IMR-90 (cell line): ENCODE results near the gene TRIM71. TPM values are rescaled to one million over a fixed set of nuclear protein-coding genes. Genes with fewer than 3 reads are reported as not detected.

ENCODE experiments used
- ATAC-seq: fragments of 200-7000 bp; cut with Tn5 transposase; 2 replicates; pipeline ENCODE4 v1.9.1; 2020; ENCODE audit warnings: low read depth, mild to moderate bottlenecking, moderate library complexity
- BruUV-seq: library from RNA; stranded (reverse); fragments of 400-500 nt; replicated peaks from 2 replicates; lab custom pipeline; 2021; lab: Mats Ljungman, UMichigan
- CTCF ChIA-PET: fragments of 300-600 bp; formaldehyde crosslinking; extraction: SDS; loops from one replicate; lab custom pipeline; 2021; ENCODE audit warnings: antibody characterized with exemption; lab: Yijun Ruan, JAX
- POLR2A ChIA-PET: fragments of 300-600 bp; sonication (Branson Sonifier 250); formaldehyde crosslinking; loops from one replicate; lab custom pipeline; 2022; ENCODE audit warnings: antibody characterized with exemption; ENCODE audit not compliant: unreplicated experiment; lab: Charles Lee
- DNase-seq: peaks from one replicate; pipeline ENCODE4 v3.0.0; 2013
- H2AFZ ChIP-seq: replicated peaks from 2 replicates; pipeline ENCODE3; 2013; ENCODE audit warnings: low read length, mild to moderate bottlenecking; ENCODE audit not compliant: poor library complexity
- H2AK5ac ChIP-seq: 2 replicates; pipeline ENCODE4 v1.6.1; 2013; ENCODE audit warnings: low read depth, low read length, inconsistent platforms
- H2AK9ac ChIP-seq: replicated peaks from 2 replicates; pipeline ENCODE3; 2013; ENCODE audit warnings: mild to moderate bottlenecking, low read depth, low read length, moderate library complexity; ENCODE audit not compliant: poor library complexity
- H2BK120ac ChIP-seq: 2 replicates; pipeline ENCODE4 v1.6.1; 2013; ENCODE audit warnings: low read depth, low read length, inconsistent platforms
- H2BK15ac ChIP-seq: 3 replicates; pipeline ENCODE4 v1.6.1; 2013; ENCODE audit warnings: low read depth, low read length, inconsistent platforms
- H2BK20ac ChIP-seq: 2 replicates; pipeline ENCODE4 v1.6.1; 2013; ENCODE audit warnings: low read depth, mild to moderate bottlenecking, inconsistent platforms, low read length, moderate library complexity
- H2BK5ac ChIP-seq: 2 replicates; pipeline ENCODE4 v1.6.1; 2013; ENCODE audit warnings: mild to moderate bottlenecking, low read depth, low read length, inconsistent platforms; ENCODE audit not compliant: poor library complexity, severe bottlenecking
- H3K14ac ChIP-seq: replicated peaks from 2 replicates; pipeline ENCODE4 v1.6.1; 2013; ENCODE audit warnings: low read depth, low read length, inconsistent platforms
- H3K18ac ChIP-seq: 2 replicates; pipeline ENCODE4 v1.6.1; 2013; ENCODE audit warnings: low read depth, low read length, control low read depth
- H3K23ac ChIP-seq: 2 replicates; pipeline ENCODE4 v1.6.1; 2013; ENCODE audit warnings: low read depth, low read length, inconsistent platforms
- H3K27ac ChIP-seq: 2 replicates; pipeline ENCODE4 v1.5.1; 2013; ENCODE audit warnings: mild to moderate bottlenecking, control low read depth, low read length; ENCODE audit not compliant: insufficient read depth
- H3K27me3 ChIP-seq: 2 replicates; pipeline ENCODE4 v1.6.1; 2013; ENCODE audit warnings: low read length; ENCODE audit not compliant: control insufficient read depth, insufficient read depth
- H3K36me3 ChIP-seq: 2 replicates; pipeline ENCODE4 v1.6.1; 2013; ENCODE audit warnings: low read length, mixed read lengths; ENCODE audit not compliant: control insufficient read depth, insufficient read depth
- H3K4ac ChIP-seq: 2 replicates; pipeline ENCODE4 v1.6.1; 2013; ENCODE audit warnings: low read depth, low read length, inconsistent platforms
- H3K4me1 ChIP-seq: 2 replicates; pipeline ENCODE4 v1.6.1; 2013; ENCODE audit warnings: low read length, mixed read lengths; ENCODE audit not compliant: control insufficient read depth, insufficient read depth
- H3K4me2 ChIP-seq: 2 replicates; pipeline ENCODE4 v1.6.1; 2013; ENCODE audit warnings: low read depth, mild to moderate bottlenecking, control low read depth, low read length, moderate library complexity
- H3K4me3 ChIP-seq: 2 replicates; pipeline ENCODE4 v1.5.1; 2013; ENCODE audit warnings: low read depth, mild to moderate bottlenecking, control low read depth, low read length, moderate library complexity; ENCODE audit not compliant: insufficient read depth
- H3K56ac ChIP-seq: 2 replicates; pipeline ENCODE4 v1.6.1; 2013; ENCODE audit warnings: low read length, inconsistent platforms; ENCODE audit not compliant: insufficient read depth; ENCODE audit errors: extremely low read depth
- H3K79me1 ChIP-seq, 2 experiments: 2 replicates each; pipeline ENCODE4 v1.6.1; 2013; ENCODE audit warnings: low read length in 2 of 2, inconsistent platforms in 1 of 2, low read depth in 1 of 2
- H3K9ac ChIP-seq: 2 replicates; pipeline ENCODE4 v1.6.1; 2013; ENCODE audit warnings: low read depth, low read length, control low read depth
- H3K9me1 ChIP-seq: 2 replicates; pipeline ENCODE4 v1.6.1; 2013; ENCODE audit warnings: low read length, inconsistent platforms; ENCODE audit not compliant: insufficient read depth
- H3K9me3 ChIP-seq: 2 replicates; pipeline ENCODE4 v1.6.1; 2013; ENCODE audit warnings: low read length; ENCODE audit not compliant: control insufficient read depth, insufficient read depth
- H4K20me1 ChIP-seq: 2 replicates; pipeline ENCODE4 v1.6.1; 2013; ENCODE audit warnings: low read length, inconsistent platforms; ENCODE audit not compliant: insufficient read depth
- H4K5ac ChIP-seq: 2 replicates; pipeline ENCODE4 v1.6.1; 2013; ENCODE audit warnings: mild to moderate bottlenecking, low read depth, low read length, control low read depth
- H4K8ac ChIP-seq, 2 experiments: 2 replicates each; pipeline ENCODE4 v1.6.1; 2013; ENCODE audit warnings: low read depth in 2 of 2, low read length in 2 of 2, control low read depth in 1 of 2, inconsistent platforms in 1 of 2
- H4K91ac ChIP-seq: 2 replicates; pipeline ENCODE4 v1.6.1; 2013; ENCODE audit warnings: low read depth, low read length, inconsistent platforms; ENCODE audit not compliant: insufficient read depth
- BHLHE40 ChIP-seq: fragments of 150-350 bp; IDR thresholded peaks from 2 replicates; pipeline ENCODE4 v1.6.1; 2016; ENCODE audit warnings: mild to moderate bottlenecking, low read depth, low read length
- CEBPB ChIP-seq: IDR thresholded peaks from 2 replicates; pipeline ENCODE4 v1.6.1; 2012; ENCODE audit warnings: low read depth, low read length, improper control_type of control experiment
- CHD1 ChIP-seq: IDR thresholded peaks from 2 replicates; pipeline ENCODE4 v1.6.1; 2012; ENCODE audit warnings: low read depth, low read length, improper control_type of control experiment
- CTCF ChIP-seq: conservative IDR thresholded peaks from 2 replicates; pipeline ENCODE4 v1.5.1; 2012; ENCODE audit warnings: mild to moderate bottlenecking, low read depth, low read length, improper control_type of control experiment
- FOS ChIP-seq: fragments of 150-350 bp; IDR thresholded peaks from 2 replicates; pipeline ENCODE4 v1.6.1; 2016; ENCODE audit warnings: low read depth, low read length
- MAFK ChIP-seq: IDR thresholded peaks from 2 replicates; pipeline ENCODE4 v1.6.1; 2012; ENCODE audit warnings: low read depth, low read length, improper control_type of control experiment
- MAZ ChIP-seq: IDR thresholded peaks from 2 replicates; pipeline ENCODE4 v1.6.1; 2012; ENCODE audit warnings: low read depth, mild to moderate bottlenecking, low read length, improper control_type of control experiment, moderate library complexity, borderline replicate concordance
- MXI1 ChIP-seq: IDR thresholded peaks from 2 replicates; pipeline ENCODE4 v1.6.1; 2012; ENCODE audit warnings: low read depth, mild to moderate bottlenecking, low read length, moderate library complexity, borderline replicate concordance
- NFE2L2 ChIP-seq: fragments of 150-350 bp; IDR thresholded peaks from 2 replicates; pipeline ENCODE4 v1.6.1; 2016; ENCODE audit warnings: low read depth, mild to moderate bottlenecking, low read length
- POLR2A ChIP-seq: IDR thresholded peaks from 2 replicates; pipeline ENCODE4 v1.6.1; 2012; ENCODE audit warnings: mild to moderate bottlenecking, low read depth, low read length
- RAD21 ChIP-seq: IDR thresholded peaks from 2 replicates; pipeline ENCODE4 v1.6.1; 2012; ENCODE audit warnings: low read length, improper control_type of control experiment
- RCOR1 ChIP-seq: IDR thresholded peaks from 2 replicates; pipeline ENCODE4 v1.6.1; 2012; ENCODE audit warnings: mild to moderate bottlenecking, low read length, improper control_type of control experiment; ENCODE audit not compliant: insufficient replicate concordance
- RFX5 ChIP-seq: IDR thresholded peaks from 2 replicates; pipeline ENCODE4 v1.8.0; 2012; ENCODE audit warnings: low read depth, mild to moderate bottlenecking, low read length, moderate library complexity
- SMC3 ChIP-seq: fragments of 150-350 bp; IDR thresholded peaks from 2 replicates; pipeline ENCODE4 v1.6.1; 2016; ENCODE audit warnings: low read depth, mild to moderate bottlenecking, antibody characterized with exemption, low read length, moderate library complexity
- WGBS, 2 experiments: methylation state at CpG; one replicate each; pipeline versions ENCODE4 v1.1.5 to v1.1.7; 2013; ENCODE audit warnings: missing lambda C conversion rate in 2 of 2; ENCODE audit not compliant: insufficient read length in 1 of 2; ENCODE audit errors: extremely low coverage in 2 of 2; 5-methylcytosine and 5-hydroxymethylcytosine counted together
- dilution Hi-C: fragments of 300-500 bp; cut with HindIII; formaldehyde crosslinking; loops from one replicate; pipeline ENCODE4 v1.14.3; 2018; ENCODE audit warnings: low sequenced_read_pairs; ENCODE audit not compliant: unreplicated experiment
- in situ Hi-C: fragments of 300-500 bp; cut with MboI; formaldehyde crosslinking; loops from 3 replicates; pipeline ENCODE4 v1.14.3; 2019; ENCODE audit warnings: low sequenced_read_pairs, inconsistent platforms, mixed read lengths
- intact Hi-C: fragments of 100-400 bp; cut with micrococcal nuclease; formaldehyde crosslinking; loops from 2 replicates; pipeline ENCODE4 v1.10.0; 2022
- polyA plus RNA-seq, 3 experiments: library from polyadenylated mRNA; depleted of rRNA; stranded (reverse); fragments of >200 nt; gene quantifications; 2 replicates each; pipeline ENCODE4 v1.2.3, GENCODE V29; 2012; ENCODE audit warnings: low replicate concordance in 1 of 3
- total RNA-seq: library from RNA; depleted of rRNA; stranded (reverse); fragments of >200 nt; gene quantifications from 2 replicates; pipeline ENCODE4 v1.2.3, GENCODE V29; 2012
- TF ChIP-seq, protein P1 (sequence below): fragments of 150-350 bp; IDR thresholded peaks from 2 replicates; pipeline ENCODE4 v1.6.1; 2017; ENCODE audit warnings: mild to moderate bottlenecking, antibody characterized with exemption, low read length, low read depth
- TF ChIP-seq, protein P2 (sequence below): fragments of 150-350 bp; IDR thresholded peaks from 2 replicates; pipeline ENCODE4 v1.6.1; 2016; ENCODE audit warnings: low read depth, mild to moderate bottlenecking, low read length, moderate library complexity, borderline replicate concordance

The TRIM71 gene
- total and polyA plus RNA-seq, 2 of the 4 experiments (the other 2 are of a cell fraction) = not detected

- no peak overlapping the region for H2BK15ac ChIP-seq
- intact Hi-C loops = no loop called here
- in situ Hi-C loops = no loop called here
- no peak overlapping the region for H4K5ac ChIP-seq
- H3K4me3 ChIP-seq = no peak overlapping the region
- H3K27ac ChIP-seq = no peak overlapping the region
- H2AK5ac ChIP-seq = no peak overlapping the region
- dilution Hi-C loops = no loop called here
- peaks cover 20% of the 10 kb centered on the region for H3K27me3 ChIP-seq
- no peak overlapping the region for H3K23ac ChIP-seq
- H3K56ac ChIP-seq = no peak overlapping the region
- POLR2A ChIA-PET = interaction anchor here (0.6 kb wide), 1 partner anchor 230 kb away, joined by 3 read pairs; no protein-coding TSS in a partner anchor
- no peak overlapping the region for H3K14ac ChIP-seq
- no peak overlapping the region for H4K8ac ChIP-seq
- no peak overlapping the region for H3K4me2 ChIP-seq
- CTCF ChIA-PET = no interaction called here
- DNase-seq (no peak), ATAC-seq (no peak; the same call in 1 of the 2 replicates)
- no peak overlapping the region for H2AK9ac ChIP-seq
- no peak overlapping the region for H2BK5ac ChIP-seq
- no peak overlapping the region for H2BK20ac ChIP-seq
- no CpG with 5 or more reads among the region's 6 CpGs for WGBS, 2 experiments
- H3K18ac ChIP-seq = no peak overlapping the region
- no peaks in the 10 kb centered on the region for H3K4me1 ChIP-seq
- no peaks in the 10 kb centered on the region for H4K20me1 ChIP-seq
- no peaks in the 10 kb centered on the region for H3K79me1 ChIP-seq
- TF ChIP-seq BHLHE40 (no peak), MAZ (no peak), CTCF (no peak), RCOR1 (no peak), NFE2L2 (no peak), MXI1 (no peak), FOS (no peak), RFX5 (no peak), RAD21 (no peak), MAFK (no peak), CEBPB (no peak), CHD1 (no peak), SMC3 (no peak), POLR2A (no peak)
- TF ChIP-seq, protein P1, sequence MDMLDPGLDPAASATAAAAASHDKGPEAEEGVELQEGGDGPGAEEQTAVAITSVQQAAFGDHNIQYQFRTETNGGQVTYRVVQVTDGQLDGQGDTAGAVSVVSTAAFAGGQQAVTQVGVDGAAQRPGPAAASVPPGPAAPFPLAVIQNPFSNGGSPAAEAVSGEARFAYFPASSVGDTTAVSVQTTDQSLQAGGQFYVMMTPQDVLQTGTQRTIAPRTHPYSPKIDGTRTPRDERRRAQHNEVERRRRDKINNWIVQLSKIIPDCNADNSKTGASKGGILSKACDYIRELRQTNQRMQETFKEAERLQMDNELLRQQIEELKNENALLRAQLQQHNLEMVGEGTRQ = no peak
- TF ChIP-seq, protein P2, sequence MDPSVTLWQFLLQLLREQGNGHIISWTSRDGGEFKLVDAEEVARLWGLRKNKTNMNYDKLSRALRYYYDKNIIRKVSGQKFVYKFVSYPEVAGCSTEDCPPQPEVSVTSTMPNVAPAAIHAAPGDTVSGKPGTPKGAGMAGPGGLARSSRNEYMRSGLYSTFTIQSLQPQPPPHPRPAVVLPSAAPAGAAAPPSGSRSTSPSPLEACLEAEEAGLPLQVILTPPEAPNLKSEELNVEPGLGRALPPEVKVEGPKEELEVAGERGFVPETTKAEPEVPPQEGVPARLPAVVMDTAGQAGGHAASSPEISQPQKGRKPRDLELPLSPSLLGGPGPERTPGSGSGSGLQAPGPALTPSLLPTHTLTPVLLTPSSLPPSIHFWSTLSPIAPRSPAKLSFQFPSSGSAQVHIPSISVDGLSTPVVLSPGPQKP = no peak
- H3K9me3 ChIP-seq = no peaks in the 10 kb centered on the region
- H4K91ac ChIP-seq = no peak overlapping the region
- H3K36me3 ChIP-seq = no peaks in the 10 kb centered on the region
- H3K9me1 ChIP-seq = no peaks in the 10 kb centered on the region
- H2AFZ ChIP-seq = no peak overlapping the region
- BruUV-seq = no TSS peak
- H2BK120ac ChIP-seq = no peak overlapping the region
- H3K4ac ChIP-seq = no peak overlapping the region
- H3K9ac ChIP-seq = no peak overlapping the region
These were observed 47.6 kb downstream of the TRIM71 start for GRCh38 chr3:32865383-32865782.
